HG02642 (cell line): ENCODE measurements around the gene SDC3.

Experiments used
- ATAC-seq: cut with Tn5 transposase; IDR thresholded peaks from one replicate; pipeline ENCODE4 v1.9.1; 2021; ENCODE audit warnings: mild to moderate bottlenecking; ENCODE audit not compliant: unreplicated experiment, poor library complexity

SDC3 gene

DNA sequence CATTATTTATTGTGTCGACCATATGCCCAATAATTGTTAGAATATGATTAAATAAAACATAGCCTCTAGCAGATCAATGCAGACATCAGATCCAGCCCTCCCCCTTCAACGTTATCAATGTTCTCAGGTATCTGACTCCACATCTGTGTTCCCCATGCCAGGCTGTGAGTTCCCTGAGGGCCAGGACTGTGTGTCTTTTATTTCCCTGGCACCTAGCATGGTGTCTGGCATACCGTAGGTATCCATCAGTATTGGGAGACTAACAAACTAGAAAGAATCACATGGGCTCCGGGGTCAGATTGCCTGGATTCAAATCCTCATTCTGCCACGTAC is 48.3 kb downstream of the SDC3 start:
- ATAC-seq = no peak

DNA sequence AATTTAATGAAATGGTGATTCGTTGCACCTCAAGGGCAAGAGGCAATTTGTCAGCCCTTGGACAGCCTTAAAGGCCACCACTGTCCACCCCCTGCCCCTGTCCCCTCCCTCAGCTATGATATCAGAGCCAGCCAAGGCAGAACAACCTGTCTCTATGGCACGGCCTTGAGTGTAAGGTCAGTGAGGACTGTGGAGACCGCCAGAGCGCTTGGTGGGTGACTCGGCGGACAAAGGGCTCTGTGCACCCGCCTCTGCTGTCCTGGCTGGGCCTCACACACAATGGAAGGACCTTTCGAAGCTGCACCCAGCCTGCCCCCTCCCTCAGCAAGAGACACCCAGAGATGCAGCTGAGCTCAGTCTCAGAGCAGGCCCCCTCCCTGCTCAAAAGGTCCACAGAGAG is 50.6 kb downstream of the SDC3 start:
- no peak for ATAC-seq

DNA sequence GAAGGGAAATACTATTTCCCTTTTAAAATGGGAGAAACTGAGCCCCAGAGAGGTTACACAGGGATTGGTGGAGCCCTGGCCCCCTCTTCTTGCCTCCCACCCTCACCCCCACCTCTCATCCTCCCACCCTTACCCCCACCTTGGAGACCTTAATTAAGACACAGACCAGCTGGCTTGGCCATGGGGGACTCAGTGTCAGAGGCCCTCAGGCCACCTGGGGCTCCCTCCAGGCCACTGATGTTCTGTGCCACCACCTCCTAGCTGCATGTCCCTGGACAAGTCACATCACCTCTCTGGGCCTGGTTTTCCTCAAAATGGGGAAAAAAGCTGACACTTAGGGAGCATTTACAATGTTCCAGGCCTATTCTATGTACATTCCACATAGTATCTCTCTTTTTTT is 51.5 kb downstream of the SDC3 start:
- ATAC-seq = no peak

DNA sequence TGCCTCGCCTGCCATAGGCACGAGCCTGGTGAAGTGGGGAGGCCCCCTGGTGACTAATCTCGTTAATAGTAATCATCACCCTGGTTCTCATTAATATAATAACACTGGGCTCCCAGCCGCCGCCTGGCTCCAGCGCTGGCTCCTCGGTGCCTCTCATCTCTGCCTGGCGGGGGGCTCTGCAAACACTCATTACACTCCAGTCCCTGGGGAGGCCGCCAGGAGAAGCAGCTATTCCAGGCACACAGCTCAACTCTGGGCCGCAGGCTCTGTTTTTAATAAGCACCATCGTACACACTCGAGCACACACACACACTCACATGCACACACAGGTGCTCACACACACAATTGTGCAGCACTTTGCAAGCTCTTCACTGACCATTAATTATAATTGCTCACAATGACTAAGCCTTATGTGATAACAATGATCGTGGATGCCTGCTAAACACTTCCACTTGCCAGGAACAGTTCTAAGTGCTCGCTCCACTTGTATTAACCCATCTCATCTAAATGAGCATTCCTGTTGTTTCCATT is 52.2 kb downstream of the SDC3 start:
- ATAC-seq = no peak

DNA sequence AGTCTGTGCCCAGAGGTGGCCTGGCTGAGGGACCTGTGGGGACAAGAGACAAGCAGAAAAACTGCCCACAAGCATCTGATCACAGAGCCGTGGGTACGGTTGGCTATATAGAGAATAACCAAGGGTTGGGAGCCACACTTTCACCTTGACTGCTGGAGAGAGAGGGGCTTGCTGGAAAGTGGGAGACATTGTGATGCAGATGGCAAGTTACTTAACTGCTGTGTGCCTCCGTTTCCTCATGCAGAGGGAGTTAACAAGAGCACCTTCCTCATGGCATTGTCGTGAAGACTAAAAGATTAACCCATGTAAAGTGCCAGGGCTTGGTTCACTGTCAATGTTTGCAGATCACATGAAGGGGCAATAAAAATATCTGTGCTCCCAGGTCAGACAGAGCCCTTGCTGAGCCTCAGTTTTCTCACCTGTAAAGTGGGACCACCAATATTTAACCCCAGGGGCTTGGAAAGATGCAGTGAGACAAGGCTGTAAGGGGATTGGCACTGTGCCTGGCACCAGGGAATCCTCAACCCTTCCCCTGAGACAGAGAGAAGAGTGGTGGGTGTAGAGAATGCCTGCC is 52.8 kb downstream of the SDC3 start:
- ATAC-seq = no peak

DNA sequence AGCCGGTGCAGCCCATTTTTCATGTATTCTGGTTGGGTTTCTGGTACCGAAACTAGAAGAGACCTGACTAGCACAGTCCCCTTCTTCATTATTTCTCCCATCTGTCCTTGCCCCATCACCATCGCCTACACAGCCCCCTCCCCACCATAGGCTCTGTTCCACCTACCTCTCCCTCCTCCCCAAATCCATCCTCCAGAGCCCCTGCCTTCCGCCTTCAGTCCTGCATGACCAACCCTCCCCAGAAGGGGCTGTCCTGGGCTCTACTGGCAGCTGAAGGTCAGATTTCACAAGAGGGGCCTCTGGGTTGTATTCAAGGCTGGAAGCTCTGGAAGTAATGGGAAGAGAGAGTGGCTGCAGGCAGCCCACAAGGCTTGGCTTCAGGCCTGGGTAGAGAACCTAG is 55.2 kb downstream of the SDC3 start:
- ATAC-seq = no peak

DNA sequence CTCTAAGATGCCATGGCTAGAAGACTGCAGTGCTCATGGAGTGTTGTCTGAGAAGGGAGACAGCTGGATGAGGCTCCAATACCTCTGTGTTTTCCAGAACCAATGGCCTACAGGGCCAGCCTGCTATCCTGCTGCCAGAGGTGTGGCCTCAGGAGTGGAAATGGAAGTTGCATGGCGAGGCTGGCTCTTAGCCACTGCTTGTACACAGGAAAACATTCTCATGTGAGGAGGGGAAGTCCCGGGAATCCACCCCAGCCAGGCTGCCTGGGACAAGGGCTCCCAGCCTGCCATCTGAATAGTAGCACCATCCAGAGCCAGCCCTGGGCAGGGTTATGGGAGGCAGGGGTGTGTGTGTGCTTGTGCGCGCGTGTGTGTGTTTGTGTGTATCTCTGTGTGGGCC is 56.5 kb downstream of the SDC3 start:
- no peak for ATAC-seq

DNA sequence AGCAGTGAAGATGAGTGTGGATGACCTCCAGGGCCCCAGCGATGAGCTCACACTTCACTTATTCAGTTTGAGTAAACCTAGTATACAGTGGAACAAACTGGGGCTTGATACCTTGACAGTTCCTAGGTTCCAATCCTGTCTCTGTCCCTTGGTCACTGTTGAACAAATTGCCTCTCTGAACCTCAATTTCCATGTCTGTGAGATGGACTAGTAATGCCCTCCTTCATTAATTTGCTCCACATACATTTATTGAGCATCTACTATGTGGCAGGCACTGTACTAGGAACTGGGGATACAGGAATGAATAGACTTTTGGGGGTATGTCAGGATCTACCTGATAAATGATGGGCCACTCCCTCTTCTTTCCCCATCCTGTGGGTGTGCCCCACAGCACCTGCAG is 57.3 kb downstream of the SDC3 start:
- no peak for ATAC-seq

DNA sequence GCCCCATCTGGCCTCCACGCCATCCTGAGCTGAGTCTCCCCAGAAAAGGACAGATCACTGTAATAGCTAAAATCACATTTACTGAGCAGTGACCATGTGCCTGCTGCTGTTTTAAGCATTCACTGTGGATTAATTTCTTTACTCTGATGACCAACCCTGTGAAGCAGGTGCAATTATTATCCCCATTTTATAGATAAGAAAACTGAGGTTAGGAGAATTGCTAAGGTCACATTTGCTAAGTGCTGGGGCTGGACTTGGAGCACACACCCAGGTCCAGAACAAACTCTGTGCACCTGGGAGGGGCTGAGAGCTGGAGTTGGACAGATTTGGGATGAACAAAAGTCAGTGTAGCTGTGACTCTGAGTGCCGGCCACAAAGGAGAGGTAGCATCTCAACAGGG is 58.0 kb downstream of the SDC3 start:
- no peak for ATAC-seq

DNA sequence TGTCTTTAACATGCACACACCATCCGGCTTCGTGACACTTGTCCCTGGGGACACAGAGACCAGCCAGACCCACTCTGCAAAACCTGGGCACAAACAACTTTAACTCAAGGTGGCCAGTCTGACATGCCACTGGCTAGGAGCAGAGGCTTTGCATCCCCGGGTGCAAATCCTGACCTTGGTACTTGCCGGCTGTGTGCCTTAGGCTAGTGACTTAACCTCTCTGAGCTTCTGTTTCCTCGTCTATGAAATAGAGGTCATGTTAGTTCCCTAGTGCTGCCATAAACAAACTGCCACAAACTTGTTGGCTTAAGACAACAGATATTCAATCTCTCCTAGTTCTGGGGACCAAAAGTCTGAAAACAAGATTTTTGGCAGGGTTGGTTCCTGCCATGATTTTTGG is 60.4 kb downstream of the SDC3 start:
- no peak for ATAC-seq

DNA sequence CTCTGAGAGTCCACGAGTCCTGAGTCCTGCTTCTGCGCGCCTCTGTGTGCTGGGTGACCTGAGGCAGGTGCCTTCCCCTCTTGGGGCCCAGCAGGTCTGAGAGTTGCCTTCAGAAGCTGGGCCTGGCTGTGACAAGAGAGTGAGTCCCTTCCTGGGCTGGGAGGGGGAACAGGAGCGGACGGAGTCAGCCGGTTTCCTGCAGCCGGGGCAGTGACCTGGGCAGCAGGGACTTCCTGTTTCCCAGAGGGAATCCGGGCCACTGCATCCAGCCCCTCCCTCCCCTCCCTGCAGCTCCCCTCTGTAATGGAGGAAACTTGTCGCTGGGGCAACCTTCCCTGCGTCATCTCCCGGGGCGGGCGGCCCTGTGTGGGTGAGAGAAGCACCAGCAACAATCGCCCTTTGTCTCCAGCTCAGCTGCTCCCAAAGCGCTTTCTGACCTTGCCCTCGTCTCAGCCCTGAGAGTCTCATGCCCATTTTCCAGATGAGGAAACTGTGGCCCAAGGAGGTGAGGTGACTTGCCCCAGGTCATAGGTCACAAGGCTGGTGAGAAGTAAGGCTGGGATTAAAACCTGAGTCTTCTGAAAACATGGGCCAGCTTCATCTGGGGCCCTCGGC is 61.1 kb downstream of the SDC3 start:
- ATAC-seq = no peak

DNA sequence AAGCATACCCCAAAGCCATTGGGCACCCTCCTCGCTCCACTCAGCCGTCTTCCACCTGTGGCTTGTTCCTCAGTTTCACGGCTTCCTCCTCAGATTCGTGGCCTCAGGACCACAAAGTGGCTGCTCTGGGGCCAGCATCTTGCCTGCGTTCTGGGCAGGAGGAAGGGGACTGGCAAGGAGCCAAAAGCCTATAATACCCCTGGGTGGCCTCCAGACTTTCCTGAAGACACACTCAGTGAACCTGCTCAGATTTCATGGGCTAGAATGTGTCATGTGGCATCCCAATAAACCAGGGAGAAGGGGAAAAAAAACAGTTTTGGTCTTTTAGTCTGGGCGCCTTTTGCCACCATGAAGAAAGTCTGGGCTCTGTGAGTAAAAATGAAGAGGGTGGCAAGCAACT is 62.0 kb downstream of the SDC3 start:
- ATAC-seq = no peak

DNA sequence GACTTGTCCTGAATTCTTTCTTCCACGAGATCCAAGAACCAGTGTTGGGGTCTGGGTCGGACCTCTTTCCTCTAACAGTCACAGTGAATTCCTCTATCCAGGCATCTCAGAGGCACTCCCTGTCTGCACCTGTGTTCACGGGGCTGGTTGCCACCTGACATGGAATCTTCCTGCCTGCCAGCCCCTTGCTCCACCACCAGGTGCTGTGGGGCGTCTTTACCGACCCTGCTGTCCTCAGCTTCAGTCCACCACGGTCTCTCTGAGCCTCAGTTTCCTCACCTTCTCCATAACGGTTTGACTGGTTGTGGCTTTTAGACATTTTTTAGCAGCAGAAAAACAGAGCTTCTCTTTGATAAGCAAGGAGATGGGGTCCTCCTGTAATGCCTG is 62.7 kb downstream of the SDC3 start:
- ATAC-seq = no peak

DNA sequence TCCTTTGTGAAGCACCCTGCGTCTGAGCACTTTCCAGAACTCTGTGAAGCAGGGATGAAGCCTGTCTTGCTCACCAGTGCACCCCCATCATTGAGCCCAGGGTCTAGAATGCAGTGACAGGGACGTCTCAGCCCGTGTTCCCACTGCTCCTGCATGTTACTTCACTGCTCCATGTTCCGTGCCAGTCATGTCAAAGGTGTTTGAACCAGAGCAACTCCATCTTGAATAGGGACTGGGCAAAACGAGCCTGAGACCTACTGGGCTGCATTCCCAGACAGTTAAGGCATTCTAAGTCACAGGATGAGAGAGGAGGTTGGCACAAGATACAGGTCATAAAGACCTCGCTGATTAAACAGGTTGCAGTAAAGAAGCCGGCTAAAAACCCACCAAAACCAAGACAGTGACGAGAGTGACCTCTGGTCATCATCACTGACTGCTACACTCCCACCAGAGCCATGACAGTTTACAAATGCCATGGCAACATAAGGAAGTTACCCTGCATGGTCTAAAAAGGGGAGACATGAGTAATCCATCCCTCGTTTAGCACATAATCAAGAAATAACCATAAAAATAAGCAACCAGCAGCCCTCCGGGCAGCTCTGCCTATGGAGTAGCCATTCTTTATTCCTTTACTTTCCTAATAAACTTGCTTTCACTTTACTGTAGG is 63.2 kb downstream of the SDC3 start:
- ATAC-seq = no peak

DNA sequence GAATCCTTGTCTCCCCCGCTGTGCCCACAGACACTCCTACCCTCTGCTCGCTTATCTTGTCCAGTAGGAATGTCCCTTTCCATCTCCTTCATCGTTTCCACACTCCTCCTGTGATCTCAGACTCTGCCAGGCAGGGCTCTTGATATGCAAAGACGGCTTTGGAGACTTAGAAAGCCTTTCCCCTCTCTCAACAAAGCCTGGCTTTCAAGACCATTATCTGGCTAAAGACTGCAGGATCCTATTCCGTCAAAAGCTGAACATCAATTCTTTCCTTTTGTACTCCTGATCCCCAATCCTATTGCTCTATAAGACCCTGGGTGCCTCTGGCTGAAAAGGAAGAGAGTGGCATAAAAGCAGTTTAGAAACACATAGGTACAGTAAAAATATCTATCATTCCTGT is 63.9 kb downstream of the SDC3 start:
- ATAC-seq = no peak

DNA sequence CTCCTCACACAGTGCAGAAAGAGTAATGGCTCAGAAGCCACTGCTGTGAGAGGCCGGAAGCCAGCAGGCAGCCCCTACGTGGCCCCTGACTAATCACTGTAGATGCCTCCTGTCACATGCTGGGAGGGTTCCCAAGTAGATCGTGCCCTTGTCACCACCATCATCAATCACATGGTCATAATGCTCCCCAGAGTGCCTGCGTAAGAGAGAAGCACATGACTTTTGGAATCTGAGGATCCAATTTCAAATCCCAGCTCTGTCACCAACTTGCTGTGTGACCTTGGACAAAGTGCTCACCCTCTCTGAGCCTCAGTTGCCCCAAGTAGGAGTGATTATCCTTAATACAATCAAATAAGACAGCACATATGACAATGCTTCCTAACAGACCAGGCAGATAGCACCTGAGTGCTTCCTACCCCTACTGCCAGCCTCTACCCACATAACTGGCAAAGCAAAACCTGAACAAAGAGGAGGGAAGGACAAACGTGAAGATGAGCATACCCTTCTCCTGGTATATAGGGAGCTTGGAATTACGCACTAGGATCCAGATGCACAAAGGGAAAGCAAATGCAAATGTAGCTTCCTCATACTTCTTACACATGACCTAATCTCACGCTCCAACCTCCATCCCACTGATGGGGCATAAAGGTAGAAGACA is 65.7 kb downstream of the SDC3 start:
- no peak for ATAC-seq

DNA sequence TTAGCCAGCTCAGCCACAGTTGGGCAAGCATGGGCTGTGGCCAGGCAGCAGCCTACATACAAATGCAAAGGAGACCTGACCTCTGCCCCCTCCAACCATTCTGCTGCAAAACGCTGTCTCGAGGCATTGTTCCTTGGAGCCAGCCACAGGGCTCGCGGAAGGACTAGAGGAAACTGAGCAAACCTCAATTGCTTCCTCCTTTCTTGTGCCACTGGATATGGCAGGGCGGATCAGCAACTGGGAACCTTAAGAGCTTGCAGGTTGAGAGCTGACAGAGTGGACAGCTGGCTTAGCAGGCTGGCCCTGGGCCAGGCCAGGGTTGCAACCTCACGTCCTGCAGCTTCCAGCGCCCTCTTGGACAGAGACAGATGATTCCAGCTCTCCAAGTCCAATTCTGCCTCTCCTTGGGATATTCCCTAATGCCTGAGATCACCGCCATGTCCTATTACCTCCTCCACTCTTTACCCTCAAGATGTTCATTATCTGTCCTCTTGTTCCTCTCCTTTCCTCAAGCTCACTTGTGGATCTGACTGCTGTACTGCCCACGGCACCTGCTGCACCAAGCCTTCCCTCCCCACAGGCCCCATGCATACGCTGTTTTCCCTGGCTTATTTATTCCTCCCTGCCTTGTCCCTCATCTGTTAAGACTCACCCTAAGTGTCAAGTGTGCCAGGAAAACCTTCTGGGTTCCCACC is 67.5 kb downstream of the SDC3 start:
- no peak for ATAC-seq

DNA sequence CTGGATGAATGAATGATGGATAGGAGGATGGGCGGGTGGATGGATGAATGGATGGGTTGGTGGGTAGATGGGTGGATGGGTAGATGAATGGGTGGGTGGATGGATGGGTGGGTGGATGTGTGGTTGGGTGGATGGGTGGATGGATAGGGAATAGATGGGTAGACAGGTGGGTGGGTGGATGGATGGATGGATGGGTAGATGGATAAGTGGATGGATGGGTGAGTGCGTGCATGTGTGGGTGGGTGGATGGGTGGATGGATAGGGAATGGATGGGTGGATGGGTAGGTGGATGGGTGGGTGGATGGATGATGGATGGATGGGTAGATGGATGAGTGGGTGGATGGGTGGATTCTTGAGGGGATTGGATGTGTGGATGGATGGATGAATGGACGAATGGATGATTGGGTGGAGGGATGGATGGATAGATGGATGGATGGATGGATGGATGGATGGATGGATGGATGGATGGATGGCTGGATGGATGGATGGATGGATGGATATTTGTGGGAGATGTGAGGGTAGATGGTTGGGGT is 68.7 kb downstream of the SDC3 start:
- ATAC-seq = no peak

DNA sequence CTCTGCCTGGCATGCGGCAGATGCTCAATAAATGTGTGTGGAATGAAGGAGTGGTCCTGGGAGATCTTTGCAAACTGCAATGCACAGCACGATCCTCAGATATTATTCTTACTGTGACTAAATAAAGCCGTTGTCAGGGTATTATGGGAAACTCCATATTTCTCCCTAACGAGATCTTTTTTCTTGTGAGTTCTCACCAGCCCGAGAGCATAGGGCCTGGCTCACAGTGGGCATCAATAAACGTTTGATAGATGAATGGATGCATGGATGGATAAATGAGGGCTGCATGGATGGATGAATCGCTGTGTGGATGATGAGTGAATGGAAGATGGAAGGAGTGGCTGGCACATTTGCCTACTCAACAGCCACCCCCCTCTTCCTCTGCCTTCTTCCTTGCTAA is 69.6 kb downstream of the SDC3 start:
- no peak for ATAC-seq

DNA sequence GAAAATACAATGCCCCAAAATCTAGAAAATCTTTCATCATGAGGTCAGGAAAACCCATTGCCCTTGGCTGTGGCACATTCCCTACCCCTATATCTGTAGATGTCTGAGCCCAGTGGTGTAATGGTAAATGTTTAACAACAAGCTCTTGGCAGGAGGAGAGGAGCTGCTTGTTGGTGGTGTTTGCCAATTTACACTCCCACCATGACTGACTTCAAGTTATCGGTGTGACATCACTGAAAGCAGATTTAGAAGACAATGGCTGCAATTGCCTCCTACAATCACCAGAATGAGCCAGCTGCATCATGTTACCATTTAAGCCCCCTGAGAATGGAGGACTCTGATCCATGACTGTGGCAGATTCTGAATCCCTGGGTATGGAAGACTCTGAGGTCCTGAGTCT is 70.9 kb downstream of the SDC3 start:
- no peak for ATAC-seq

DNA sequence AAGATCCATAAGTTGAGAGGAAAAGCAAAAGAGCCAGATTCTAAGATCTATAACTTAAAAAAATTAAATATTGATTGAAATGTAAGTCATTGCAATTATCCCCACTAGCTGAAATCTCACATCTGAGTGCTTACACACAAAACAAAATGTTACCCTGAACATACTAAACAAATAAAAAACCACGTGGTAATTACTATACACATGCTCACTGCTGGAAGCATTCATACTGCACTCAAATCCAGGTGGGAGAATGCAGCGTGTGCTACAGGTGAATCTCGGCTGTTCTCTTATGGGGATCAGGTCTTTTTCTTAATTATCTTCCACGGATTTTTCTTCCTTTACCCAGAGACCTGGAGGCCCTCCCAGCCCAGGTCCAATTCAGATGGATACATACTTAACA is 74.3 kb downstream of the SDC3 start:
- no peak for ATAC-seq
